Activated CD4-positive, alpha-beta T cell treated with anti-CD3 and anti-CD28 coated beads, Interleukin-2, Interleukin-4, amounts not matched to agents 100 ng/mL and 50 ng/mL, durations not matched to agents 16 hours and 8 hours (primary cell): ENCODE results near the gene NKAIN2.

Source experiments
- DNase-seq: peaks from one replicate; pipeline ENCODE4 v3.0.0-alpha.2; 2020; ENCODE audit warnings: low spot score

Gene NKAIN2

GRCh38 chr6:124769811-124770544 is 966.3 kb downstream of the NKAIN2 start:
- DNase-seq = no peak

- DNase-seq = no peak
Measured at GRCh38 chr6:124770784-124771183, 967.1 kb downstream of the NKAIN2 start.

GRCh38 chr6:124772733-124773319 is 969.2 kb downstream of the NKAIN2 start:
- no peak for DNase-seq

- no peak for DNase-seq
Measured at GRCh38 chr6:124775121-124775520, 971.5 kb downstream of the NKAIN2 start.

- DNase-seq = no peak
Measured at GRCh38 chr6:124777863-124778262, 974.2 kb downstream of the NKAIN2 start.

GRCh38 chr6:124780623-124781022 is 977.0 kb downstream of the NKAIN2 start:
- DNase-seq = no peak

- no peak for DNase-seq
Measured at GRCh38 chr6:124783344-124783743, 979.7 kb downstream of the NKAIN2 start.

- DNase-seq = no peak
Measured at GRCh38 chr6:124791156-124791555, 987.5 kb downstream of the NKAIN2 start.

GRCh38 chr6:124792386-124792785 is 988.7 kb downstream of the NKAIN2 start:
- DNase-seq = no peak

GRCh38 chr6:124793398-124793797 is 989.7 kb downstream of the NKAIN2 start:
- DNase-seq = no peak

- DNase-seq = no peak
Measured at GRCh38 chr6:124795643-124796463, 992.2 kb downstream of the NKAIN2 start.

GRCh38 chr6:124796464-124796970 is 992.9 kb downstream of the NKAIN2 start:
- no peak for DNase-seq

GRCh38 chr6:124797224-124797623 is 993.6 kb downstream of the NKAIN2 start:
- DNase-seq = no peak

- DNase-seq = no peak
Measured at GRCh38 chr6:124798942-124799496, 995.4 kb downstream of the NKAIN2 start.

GRCh38 chr6:124799638-124800037 is 996.0 kb downstream of the NKAIN2 start:
- DNase-seq = no peak

- DNase-seq = no peak
Measured at GRCh38 chr6:124800222-124800621, 996.6 kb downstream of the NKAIN2 start.

- no peak for DNase-seq
Measured at GRCh38 chr6:124812067-124812466, 1008.4 kb downstream of the NKAIN2 start.

GRCh38 chr6:124819346-124819745 is 1015.7 kb downstream of the NKAIN2 start:
- no peak for DNase-seq

GRCh38 chr6:124822204-124822613 is 1018.5 kb downstream of the NKAIN2 start:
- no peak for DNase-seq

GRCh38 chr6:124822721-124823120 is 1019.1 kb downstream of the NKAIN2 start:
- no peak for DNase-seq

- no peak for DNase-seq
Measured at GRCh38 chr6:124823240-124824111, 1019.8 kb downstream of the NKAIN2 start.
